HT-29 (cell line): Measurements from ENCODE around the gene SF1. TPM values are rescaled to one million over a fixed set of nuclear protein-coding genes. Genes with fewer than 3 reads are reported as not detected.

Source experiments
- DNase-seq: peaks from one replicate; pipeline ENCODE4 v3.0.0-alpha.2; 2015; ENCODE audit warnings: low spot score
- total RNA-seq: library from RNA; depleted of rRNA; stranded (reverse); fragments of >200 nt; shearing (Covaris generic); gene quantifications from 2 replicates; pipeline ENCODE4 v1.2.3, GENCODE V29; 2014

Gene SF1
- total RNA-seq, 1 experiment from 2014 or later = 251 TPM

DNA sequence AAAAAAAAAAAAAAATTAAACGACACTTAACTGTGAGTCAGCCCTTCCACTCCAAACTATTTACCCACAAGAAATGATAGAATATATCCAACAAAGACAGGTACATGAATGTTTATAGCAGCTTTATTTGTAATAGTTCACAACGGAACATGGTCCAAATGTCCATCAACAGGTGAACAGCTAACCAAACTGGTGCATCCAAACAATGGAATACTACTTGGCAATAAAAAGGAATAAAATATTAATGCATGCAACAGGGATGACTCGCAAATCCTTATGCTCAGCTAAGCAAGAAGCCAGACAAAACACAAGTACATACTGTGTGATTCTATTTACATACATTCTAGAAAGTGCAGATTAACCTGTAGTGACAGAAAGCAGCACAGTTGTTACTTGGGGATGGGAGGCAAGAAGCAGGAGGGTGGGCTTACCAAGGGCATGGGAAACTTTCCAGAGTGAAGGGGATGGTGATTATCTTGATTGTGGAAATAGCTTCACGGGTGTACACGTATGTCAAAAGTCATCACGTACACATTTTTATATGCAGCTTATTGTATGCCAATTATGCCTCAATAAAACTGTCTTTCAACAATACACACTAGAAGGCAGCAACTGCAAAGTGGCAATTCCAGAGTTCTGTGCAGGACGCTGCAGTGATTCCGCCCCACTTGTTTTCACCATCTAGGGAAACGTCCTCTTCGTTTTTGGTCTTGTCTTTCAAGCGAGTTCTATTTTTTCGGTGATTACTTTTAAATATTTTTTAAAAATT is 6.7 kb upstream of the SF1 start:
- no peak for DNase-seq

DNA sequence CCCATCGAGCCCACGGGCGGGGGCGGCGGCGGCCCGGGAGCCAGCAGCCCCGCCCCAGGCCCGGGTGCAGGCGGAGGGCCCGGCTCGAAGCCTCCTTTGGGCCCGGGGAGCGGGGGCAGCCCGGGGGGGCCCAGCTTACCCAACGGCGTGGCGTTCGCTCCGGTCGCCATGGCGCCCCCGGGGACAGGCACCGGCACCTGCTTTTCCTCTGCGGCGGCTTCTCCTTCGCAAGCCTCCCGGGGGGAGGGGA is 194 bp downstream of the SF1 start:
- no peak for DNase-seq

DNA sequence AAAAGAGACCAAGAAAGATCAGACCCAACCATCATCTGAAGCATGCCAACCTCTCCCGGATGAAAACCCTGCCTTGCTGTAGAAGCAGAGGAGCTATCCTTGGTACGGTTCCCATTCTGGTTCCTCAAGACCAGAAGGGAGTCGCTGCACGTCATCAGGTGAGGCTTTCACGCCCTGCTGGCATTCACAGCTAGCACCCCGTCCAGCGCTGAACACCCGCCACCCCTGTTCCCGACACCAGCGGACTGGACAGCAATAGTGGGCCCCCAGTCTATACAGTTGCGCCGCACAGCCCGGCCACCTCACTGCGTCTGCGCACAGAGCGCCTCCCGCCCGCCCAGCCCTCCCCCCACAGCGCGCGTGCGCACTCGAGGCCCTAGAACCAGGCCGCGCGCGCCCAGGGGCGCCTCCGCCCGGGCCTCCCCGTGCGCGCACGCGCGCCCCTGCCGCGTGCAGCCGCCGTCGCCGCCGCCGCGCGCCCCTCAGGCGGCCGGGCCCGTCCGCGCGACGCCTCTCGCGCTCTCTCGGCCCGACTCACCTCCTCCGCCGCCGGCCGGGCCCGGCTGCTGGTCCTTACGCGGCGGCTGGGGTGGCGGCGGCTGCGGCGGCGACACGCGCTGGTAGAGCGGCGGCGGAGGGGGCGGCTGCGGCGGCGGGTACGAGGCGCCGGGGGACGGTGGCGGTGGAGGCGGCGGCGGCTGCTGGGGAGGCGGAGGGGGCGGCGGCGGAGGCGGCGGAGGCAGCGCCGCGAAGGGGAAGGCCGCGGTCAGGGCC is 706 bp downstream of the SF1 start:
- DNase-seq = peak; percentile 88

DNA sequence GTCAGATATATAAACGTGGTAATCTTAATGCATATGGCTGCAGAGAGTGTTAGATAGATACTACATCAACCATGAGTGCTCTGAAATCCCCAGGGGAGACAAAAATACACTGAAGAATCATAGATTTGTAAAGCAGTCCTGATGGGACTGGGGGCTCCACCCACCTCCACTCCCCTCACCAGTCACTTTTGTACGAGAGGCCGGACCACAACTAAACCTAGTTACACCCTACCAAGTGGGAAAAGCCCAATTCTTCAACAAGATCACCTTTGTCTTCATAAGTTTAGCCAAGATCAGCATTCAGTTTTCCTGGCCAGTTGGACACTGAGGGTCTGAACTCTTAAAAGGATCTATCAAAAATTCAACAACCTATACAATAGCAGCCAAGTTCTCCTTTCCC is 1.5 kb downstream of the SF1 start:
- DNase-seq = no peak

DNA sequence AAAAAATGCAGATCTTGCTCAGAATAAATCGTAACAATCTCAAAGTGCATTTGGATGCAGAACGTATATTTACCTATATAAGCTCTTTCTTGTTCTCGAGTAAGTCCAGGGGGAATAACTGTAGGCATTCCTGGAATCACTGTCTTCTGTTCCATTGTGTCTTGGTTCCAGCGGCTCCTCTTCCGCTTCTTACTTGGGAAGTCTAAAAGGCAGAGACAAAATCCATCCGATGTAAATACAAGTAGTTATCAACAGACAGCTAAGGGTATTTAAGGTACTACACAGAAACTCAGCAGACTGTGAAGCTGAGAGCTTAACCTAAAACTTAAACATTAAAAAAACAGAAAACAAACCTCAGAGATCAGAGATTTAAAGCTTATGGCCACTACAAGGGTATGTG is 1.9 kb downstream of the SF1 start:
- no peak for DNase-seq

DNA sequence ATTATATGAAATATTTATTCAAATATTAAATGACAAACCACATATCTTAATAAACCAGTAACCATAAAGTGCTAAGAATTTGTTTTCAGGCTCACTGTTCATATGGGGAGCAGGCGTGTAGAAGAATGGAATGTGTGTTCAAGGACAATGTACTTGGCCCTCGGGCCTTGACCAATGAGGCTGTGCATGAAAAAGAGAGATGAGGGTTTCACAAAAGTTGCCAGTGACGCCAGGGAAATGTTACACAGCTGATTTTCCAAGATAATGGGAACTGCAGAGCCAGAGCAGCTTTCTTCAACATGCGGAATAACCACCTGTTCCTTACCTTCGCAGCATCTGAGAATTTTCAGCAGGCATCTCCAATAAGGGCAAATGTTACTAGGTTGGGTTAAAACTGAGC is 4.2 kb downstream of the SF1 start:
- no peak for DNase-seq

DNA sequence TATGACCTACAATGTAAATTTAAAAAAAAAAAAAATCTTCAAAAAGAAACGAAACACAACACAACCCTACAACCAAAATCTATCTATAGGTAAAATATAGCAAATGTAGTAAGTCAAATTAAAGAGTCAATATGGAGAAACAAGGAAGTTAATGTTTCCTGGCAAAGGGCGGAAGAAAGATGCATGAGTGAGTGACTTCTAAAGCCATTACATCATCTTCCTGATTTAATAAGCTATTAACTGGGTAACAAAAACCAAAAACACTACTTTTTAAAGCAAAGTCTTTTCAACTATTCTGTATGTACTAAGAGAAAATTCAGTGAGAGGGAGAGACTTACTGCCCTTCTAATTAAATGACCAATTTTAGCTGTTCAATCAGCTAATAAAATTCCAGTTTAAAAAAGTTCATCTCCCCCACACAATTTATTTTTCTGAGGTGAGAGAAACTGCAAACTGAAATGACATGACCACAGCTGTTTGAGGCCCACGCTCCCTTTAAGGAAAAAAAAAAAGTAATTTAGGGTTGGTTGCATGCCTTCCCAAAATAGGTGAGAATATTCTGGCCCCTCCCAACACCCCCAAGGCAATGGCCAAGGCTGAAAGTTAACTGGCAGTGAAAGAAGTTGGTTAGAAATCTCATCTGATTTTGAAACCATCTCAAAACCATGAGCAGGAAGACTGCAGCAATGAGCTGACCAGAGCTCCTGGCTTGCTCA is 5.9 kb downstream of the SF1 start:
- DNase-seq = no peak

DNA sequence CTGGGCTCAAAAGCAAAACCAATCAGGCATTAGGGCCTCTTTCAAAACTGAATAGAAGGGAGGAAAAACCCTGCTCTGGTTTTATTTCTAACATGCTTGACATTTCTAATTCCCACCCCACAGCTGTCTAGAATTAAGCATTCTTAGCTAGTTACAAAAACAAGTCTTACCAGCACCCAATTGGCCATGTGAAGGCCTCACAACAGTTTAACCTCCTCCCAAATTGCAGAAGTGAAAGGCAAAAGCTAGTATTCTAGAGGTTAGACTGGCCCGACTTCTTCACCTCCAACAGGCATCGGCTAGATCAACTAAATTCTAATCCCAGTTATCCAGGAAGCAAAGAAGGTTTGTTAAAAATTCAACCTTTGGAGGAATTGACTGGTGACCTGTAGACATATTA is 6.5 kb downstream of the SF1 start:
- DNase-seq = no peak

DNA sequence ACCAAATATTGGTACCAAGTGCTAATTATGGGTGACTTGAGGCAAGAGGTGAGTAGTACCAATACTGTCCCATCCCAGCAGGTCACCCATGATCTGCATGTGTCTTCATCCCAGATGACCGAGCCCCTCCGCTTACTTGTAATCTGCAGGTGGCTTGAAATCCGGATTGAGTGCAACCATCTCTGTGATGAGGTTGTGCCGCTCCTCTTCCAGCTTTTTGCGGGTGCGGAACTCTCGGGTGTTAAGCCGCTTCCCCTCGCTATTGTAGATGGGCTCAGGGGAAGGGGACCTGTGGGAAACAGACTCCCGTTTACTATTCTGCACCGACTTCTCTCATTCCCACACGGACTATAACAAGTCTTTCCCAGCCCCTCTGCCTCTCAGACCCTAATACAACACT is 8.2 kb downstream of the SF1 start:
- DNase-seq = no peak

DNA sequence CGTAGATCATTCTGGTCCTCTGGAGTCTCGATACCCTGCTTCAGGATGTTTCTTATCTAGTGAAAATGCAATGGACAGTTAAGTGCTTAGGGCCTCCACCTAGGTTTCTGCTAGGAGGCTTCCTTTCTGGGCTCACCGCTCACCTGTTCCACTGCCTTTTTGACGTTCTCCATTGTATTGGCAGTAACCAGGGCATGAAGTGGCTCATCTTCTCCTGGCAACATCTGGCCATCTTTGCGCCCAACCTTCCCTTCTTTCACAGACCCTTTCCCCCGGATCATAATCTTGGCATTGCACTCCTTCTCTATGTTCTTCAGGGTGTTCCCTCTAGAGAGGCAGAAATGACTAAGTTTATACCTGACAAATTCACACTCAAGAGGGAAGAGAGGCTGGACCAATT is 9.1 kb downstream of the SF1 start:
- DNase-seq = no peak

DNA sequence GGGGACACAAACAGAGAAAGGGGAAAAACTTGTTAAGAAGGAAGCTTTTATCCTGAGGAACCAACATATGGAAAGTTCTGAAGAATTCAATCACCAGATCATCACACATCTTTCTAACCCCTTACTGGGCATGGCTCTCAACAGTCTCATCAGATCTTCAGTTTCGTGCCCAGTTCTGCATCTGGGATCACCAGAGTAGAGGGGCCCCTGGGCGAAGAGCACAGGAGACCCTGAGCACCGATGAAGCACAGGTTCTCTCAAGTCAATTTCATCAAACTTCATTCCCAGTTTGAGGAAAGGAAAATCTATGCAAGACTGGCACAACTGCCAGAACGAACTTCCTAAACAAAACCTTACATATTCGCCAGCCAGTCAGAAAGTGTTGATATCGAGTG is 10.0 kb downstream of the SF1 start:
- no peak for DNase-seq

DNA sequence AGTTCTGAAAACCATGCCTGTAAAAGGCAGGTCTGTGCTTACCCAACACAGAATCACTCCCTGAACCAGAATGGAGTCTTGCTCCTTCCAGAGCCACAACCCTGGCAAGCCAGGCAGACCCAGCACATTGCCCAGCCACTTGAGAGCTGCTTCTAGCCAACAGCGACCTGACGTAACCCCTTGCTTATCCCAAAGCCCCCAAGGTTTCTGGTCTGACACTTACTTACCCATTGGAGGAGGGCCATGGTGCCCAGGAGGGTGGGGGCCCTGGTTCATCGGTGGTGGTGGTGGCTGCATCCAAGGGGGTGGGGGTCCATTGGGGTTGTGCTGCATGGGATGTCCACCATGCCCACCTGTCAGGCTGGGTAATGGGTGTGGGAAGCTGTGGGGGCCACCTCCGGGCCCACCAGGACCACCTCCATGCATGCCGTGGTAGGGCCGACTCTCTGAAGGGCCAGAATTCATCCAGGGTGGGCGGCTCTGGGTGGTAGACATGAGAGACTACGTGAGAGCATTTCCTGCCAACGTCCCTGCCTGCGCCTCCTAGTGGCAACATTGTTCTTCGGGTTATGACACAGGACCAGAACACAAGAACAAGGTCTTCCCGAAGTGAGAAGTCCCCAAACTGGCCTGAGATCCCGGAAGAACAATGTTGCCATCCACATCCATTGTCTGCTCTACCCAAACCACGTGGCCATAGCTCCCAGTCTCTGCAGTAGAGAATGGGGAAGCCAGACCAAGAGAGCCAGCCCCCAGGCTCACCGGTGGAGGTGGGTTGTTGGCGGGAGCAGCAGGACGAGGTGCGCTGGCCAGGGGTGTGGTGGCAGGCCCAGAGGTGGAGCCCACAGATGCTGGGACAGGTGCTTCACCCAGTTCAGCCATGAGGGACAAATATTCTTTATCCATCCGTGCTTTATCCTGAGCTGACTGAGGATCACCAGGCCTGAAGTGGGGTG is 10.7 kb downstream of the SF1 start:
- peak; percentile 84 for DNase-seq

DNA sequence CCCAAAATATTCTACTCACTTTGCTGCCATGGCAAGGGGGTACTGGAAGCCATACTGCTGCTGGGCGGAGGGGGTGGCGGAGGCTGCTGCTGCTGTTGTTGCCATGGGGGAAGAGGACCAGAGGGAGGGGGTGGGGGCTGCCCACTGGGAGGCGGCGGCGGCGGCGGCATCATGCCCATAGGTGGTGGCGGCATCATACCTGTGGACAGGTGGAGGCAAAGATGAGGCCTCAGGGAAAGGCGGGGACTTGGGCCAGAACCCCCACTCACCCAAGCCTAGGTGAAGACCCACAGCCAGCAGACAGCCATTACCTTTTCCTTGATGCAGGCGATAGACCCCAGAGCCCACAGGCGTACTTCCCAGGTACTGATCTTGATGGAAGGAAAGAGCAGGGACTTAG is 11.5 kb downstream of the SF1 start:
- no peak for DNase-seq

DNA sequence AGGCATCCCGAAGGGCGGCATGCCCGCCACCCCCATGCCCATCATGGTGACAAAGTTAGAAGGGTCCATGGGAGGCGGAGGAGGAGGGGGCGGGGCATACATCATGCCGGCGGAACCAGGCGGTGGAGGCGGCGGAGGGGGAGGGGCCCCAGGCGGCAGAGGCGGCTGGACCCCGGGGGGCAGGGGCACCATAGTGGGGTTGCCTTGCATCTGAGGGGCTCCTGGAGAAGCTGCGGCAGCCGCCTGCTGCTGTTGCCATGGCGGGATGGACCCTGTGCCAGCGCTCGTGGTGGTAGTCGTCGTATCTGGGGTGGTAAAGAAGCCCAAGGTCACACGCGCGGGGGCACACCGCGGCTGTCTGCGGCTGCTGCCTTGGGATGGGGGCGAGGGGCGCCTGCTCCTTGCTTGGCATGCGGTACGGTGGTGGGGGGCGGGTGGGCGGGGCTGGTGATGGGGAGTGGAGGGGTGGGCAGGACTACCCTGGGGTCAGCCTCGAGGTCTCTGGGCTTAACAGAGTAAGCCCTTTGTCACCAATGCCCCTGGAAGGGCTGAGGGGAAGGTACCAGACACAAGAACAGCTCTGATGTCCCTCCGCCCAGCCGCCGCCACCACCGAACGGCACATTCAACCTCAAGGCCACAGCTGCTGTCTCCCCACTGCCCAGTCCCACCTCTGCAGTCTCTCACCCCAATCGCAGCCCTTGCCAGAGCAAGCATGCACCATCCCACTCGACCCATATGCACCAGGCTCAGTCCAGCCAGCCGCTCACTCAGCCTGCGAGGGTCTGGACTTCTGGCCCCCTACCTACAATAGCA is 12.3 kb downstream of the SF1 start:
- DNase-seq = no peak

DNA sequence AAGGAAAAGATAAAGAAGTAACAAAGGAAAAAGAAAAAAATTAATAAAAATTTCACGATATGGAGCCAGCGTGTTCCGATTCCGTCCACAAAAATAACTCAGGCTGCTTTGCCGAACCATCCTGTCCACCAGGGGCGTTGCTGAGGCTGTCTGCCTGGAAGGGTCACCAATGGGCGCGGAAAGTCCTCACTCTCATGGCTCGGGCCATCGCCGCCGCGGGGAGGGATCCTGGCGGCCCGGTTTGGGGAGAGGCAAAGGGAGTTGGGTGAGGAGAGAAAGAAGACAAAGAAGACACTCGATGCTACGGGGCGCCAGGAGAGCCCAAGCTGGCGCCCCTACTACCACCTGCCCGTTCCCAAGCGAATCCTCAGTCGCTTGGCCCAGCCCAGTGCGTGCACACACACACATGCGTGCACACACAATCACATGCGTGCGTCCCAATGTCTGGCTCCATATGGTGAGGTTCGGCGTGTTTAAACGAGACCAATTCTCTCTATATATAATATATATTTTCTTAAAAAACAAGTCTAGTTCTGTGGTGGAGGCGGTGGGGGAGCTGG is 13.0 kb downstream of the SF1 start:
- no peak for DNase-seq

DNA sequence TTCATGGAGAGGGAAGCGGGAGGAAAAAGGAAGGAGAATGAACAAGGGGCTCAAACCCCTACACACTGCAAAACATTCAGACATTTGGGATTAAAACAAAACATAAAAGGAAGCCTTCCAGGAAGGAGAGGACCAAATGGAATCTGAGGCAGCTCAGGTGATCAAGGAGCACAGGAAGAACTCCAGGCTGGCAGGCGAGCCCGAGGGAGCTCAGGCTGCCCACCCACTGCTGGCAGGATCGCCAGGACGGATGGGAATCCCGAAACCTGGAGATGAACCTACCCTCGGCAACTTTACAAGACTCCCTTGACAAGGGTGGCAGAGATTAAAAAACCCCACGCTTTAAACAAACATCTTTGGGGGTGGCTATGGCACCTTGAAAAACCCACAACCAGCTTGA is 13.6 kb downstream of the SF1 start:
- no peak for DNase-seq

DNA sequence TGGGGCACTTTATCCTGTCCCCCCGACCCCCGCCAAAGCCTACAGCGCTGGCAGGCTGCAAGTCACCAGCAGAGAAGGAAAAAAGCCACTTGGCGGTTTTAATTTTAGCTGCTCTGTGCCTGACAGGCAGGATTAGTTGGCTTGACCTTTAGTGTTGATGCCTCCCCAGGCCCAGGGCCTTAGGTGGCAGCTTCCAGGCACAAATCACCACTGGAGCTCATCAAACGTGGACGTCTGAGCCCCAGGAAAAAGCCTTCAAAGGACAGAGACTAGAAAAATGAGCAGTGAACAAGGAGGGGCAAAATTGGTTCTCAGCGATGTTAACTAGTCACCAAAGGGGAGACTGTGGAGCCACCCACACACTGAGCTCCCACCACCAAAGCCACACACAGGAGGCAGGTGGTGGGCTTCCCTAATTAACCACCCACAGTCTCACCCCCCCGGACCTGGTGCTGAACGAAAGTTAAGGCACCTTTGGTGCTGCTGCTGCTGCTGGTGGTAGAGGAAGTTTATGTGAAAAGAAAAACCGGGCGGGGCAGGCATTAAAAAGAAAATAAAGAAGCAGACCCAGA is 14.2 kb downstream of the SF1 start:
- no peak for DNase-seq

DNA sequence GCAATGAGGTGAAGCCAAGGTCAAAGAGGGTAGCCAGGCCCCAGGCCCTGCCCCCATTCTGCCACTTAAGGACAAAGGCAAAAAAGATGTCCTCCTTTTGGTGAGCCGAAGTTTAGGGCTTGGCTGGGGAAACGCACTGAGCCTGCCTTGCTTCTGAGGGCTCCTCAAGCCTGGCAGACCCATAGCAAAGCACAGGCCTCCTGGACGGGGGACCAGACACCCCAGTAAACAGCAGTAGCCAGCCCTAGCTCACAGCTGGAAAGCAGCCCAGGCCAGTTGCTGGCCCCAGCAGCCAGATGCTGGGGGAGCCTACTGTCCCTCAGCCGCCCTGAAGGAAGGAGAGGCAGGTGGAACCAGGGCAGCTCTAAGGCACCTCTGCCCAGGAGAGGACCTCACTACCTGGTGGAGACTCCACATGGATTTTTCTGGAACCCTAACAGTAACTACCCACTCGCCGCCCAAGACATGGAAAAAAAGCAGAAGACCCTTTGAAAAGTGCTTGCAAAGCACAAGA is 14.8 kb downstream of the SF1 start:
- DNase-seq = no peak

DNA sequence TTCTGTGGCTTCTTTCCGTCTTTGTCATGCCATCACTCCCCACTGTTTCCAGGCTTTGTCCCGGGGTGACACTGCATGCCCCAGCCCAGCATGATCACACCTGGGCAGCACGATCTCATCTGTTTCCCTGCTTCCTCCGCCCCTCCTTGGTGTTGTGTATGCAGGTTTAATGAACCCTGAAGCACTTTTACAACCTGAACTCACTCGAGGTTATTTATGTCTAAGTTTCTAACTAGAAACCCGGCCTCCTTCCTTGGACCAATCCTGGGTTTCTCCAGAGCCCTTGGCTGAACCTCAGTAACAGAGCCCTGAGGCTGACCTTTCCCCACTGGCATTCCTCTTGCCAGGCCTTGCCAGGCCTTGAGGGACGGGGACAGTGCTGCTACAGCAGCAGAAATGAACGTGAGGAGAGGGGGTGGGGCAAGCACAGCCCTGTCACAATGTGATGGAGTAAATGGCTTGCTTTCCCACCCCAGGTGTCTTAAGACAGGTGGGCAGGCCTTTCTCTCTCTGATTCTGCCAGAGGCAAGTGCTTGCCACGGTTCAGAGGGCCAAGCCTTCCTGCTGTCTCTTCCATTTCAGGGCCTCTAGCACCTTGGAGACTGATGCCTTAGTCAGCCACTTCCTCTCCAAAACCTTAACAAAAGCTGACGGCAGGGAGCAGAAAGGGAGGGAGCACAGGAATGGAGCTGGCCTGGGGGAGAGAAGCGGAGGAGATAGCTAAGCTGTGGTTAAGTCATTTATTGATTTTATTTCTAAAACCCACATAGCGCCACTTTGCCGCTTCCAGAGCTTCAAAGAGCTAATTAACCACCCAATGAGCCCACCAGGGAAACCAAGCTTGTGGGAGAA is 15.4 kb downstream of the SF1 start:
- DNase-seq = no peak
